NCI-H2227 treated with DMSO at 0.1 percent for 48 hours (cell line): ENCODE results near the gene TRPM3.

ENCODE experiments used
- DNase-seq: peaks from one replicate; lab custom pipeline; 2025; lab: John Stamatoyannopoulos, UW

Gene TRPM3

DNA sequence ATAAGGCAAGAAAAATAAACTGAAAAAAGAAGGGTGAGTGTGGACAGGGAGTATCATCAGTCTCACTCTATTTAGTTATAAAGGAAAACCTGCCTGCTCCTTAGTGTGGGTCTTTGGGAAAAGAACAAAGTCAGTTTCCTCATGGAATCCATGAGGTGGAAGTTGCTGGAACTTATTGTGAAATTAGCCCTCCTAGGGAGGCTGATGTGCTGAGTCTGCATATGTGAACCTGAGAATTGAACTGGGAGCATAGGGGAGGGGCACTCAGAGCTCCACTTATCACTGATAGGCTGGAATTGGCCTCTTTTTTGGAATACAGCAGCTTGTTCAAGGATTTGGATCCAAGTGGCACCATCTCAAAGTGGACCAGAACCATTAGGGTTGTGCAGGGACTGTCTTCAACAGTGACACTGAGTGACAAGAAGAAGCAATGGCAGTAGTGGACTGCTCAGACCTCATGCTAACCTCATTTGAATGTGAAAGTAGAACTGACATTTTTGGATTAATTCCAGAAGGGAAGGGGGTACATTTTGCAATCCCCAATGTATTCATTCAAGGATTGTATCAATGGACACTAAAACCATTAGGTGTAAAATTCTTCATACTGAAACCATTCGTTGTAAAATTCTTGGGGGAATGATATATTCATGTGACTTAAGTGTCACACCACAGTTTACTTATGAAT is 603.4 kb downstream of the TRPM3 start:
- no peak for DNase-seq

DNA sequence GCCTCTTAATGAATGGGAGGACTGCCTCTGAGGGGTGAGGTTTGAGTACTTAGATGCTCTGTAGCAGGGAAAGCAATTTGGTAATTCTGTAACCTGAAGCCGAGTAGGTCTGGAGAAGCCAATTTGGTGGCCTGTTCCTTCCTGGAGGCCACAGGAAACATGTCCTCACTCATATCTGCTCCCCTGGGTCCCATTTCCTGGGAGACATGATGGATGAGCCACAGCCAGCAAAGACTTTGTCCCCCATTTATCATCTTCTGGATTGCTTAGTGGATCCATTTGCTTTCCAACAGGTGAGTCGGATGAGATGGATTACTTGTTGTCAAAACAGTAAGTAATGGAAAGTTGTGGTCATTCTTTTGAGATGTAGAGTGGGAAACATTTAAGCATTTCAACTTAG is 607.1 kb downstream of the TRPM3 start:
- DNase-seq: no peak

DNA sequence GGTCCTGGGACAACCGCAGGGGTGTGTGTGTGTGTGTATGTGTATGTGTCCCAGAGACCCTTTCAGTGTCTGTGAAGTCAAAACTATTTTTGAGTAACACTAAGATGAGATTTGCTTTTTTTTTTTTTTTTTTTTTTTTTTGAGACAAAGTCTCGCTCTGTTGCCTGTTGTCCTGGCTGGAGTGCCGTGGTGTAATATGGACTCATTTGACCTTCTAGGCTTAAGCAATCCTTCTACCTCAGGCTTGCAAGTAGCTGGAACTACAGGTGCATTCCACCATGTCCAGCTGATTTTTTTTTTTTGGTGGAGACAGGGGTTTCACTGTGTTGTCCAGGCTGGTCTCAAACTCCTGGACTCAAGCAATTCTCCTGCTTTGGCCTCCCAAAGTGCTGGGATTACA is 609.6 kb downstream of the TRPM3 start:
- DNase-seq: no peak

DNA sequence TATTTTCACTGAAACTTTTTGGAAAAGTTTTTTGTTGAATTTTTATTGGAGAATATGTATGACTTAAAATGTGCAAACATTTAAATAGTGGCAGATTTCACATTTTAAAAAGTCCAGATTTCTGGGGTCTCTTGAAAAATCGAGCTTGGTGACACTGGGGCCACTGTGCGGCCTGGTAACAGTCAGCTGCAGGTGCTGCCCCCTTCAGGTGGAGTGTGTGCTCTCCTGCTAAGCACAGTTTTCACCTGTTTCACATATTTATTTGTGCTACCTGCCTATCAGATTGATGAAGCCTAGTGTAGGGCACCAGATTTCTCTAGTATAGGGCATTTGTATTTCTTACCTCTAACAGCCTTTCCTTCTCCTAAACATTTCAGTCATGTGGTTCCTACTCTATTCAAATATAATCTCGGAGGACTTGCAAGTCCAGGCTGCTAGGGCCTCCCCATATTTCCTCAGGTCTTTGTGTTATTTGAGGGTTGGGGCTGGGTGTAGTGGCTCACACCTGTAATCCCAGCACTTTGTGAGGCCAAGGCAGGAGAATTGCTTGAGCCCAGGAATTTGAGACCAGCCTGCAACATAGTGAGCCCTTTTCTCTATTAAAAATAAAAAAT is 611.2 kb downstream of the TRPM3 start:
- DNase-seq: no peak

DNA sequence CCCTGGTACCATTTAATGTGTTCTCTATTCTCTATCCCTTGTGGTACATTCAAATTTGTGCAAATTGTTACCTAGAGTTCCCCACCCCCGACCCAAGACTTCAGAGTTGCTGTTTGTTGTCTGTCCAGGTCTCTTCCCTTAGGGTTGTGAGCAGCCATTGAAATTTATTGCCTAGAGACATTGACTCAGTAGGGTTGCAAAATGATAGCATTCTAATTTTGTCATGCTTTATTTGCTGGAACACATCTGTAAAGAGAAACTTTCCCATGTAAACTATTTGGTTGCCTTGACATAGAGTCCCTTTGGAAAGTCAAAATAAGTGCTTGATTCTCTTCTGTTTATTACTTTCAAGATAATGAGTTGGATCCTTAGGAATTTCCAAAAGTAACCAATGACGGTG is 615.3 kb downstream of the TRPM3 start:
- DNase-seq: no peak

DNA sequence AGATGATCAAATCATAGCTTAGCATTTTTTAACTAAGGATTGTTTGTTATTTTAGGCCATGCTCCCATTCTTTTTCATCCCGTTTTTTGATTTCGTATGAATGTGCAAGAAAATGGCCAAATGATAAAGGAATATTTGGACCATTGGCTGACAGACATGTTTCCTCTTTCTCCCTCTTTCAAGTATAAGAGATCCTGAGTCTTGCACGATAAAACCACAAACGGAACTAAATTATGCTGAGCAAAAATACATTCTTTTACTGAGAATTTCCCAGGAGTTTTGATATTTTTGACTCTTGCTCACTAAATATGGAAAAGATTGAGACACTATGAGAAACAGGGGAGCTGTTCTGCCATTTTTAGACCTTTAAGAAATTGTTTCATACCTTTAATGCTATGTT is 616.6 kb downstream of the TRPM3 start:
- DNase-seq: no peak

DNA sequence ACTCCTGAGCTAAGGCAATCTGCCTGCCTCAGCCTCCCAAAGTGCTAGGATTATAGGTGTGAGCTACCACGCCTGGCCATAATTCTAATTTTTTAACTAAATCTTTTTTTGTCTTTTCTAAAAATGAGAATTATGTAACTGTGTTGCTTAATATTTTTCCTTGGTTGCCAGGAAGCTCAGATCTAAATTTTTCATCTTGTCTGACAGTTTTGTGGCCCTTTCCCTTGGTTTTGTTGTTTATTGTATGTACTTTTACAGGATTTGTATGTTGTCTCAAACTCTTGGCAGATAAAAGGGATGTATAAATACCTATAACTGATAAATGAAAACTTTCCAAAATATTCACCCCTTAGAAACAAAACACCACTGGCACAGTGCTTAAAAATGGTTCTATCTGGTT is 618.7 kb downstream of the TRPM3 start:
- DNase-seq: no peak

DNA sequence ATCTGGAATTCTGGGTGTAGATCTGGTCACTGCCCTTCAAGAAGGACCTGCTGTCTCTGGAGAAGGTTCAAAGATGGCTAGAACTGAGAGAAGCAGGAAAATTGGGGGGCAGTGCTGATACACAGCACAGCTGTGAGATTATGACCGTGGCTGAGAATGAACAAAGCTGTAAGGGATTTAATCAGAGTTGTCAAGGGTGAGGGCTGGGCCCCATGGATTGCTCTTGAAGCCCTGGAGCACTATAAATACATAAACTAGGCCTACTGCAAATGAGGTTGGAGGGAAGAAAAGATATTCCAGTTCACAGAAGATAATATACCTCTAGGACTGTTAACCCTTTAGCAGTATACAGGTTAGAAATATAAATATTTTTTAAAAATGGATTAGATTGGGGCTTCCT is 620.6 kb downstream of the TRPM3 start:
- no peak for DNase-seq

DNA sequence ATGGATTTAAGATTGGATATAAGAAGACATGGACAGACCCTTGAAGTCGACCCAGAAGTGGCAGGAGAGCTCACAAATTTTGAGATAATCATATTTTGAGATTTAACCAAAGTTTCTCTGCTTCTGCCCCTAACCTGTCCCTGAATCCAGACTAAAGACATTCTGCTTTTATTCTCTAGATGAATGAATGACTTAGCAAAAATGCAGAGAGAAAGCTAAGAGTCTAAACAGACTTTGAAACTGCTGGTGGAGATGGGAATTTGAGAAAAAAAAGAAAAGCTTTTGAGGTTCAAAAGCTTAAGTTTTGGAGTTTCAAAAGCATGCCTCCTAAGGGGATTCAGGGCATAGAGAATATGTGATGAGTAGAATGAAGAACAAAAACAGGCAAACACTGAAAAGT is 621.8 kb downstream of the TRPM3 start:
- DNase-seq: no peak

DNA sequence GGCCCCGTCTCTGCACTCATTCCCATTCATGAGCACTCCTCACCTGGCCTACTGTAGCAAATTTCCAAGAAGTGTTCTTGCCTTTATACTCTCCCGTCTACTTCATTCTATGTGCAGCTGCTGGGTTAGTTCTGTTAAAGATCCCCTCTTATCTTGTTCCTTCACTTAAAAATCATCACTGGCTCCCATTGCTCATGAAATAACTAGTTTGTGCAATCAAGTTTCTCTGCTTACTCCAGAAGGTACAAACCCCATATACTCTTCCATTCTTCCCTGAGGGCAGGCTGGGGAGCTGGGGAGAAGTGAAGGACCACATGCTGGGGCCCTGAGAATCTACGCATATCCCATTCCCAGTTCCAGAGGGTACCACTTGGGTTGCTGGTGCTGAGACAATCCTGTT is 622.6 kb downstream of the TRPM3 start:
- no peak for DNase-seq

DNA sequence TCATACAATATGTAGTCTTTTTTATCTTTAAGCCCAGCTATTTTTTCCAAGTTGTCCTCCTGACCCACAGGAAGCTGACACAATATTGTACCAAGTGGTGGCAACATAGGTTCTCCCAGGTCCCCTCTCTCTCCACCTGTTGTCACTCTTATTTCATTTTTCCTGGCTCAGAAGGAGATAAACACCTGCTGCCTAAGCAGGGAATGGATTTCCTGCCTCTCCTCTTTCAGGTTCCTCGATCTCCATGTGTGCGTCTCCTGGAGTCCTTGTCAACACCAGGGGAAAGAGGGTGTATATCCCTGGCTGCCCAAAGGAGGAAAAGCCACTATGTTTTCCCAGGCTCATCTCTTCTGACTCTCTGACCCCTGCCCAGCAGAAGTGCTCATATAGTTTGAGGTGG is 625.2 kb downstream of the TRPM3 start:
- no peak for DNase-seq

DNA sequence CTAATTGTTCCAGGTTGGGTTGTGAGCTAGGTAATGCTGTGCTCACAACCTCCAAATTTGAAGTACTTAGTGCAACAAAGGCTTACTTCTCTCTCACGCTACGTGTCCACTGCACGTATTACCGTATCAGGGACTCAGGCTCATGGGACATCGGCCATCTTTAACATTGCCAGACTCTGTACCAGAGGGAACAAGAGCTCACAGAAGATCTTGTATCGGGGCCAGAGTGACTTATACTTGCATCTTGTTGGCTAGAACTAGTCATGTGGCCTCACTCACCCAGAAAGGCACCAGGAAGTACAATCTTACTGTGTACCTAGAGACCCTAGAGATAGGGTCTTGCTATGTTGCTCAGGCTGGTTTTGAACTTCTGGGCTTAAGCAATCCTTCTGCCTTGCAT is 625.9 kb downstream of the TRPM3 start:
- no peak for DNase-seq

DNA sequence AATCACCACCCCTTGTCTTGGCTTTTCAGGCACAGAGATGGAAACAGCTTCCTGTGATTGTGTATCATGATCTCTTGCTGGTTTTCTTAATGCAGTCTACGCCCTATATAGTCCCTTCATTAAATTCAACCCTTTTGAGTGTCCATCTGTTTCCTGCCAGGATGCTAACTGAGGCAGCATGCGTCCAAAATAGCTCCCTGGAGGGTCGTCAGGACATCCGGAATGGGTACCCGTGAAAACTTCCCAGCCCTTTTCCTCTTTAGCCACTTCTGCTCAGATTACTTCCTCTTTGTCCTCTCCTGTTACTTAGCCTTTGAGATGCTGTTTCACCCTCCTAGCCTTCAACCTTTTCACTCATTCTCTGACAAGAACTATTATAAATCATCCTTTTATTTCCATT is 627.2 kb downstream of the TRPM3 start:
- DNase-seq: no peak

DNA sequence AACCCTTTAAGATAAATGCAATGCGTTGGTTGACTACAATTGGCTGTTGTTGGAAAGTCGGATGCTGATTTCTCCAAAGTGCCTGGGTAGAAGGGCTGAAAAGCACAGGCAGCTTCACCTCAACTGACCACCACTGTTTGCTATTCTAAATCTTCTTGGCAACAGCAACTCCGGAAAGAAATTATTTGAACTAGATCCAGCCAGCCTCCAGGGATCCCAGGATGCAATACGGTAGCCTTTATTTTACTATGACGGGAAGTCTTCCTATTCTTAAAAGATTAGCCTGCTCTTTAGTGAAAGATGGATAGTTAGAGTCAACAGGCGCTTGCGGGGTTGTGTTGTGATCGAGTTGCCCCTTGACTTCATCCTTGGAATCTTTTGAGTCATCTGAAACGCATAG is 628.4 kb downstream of the TRPM3 start:
- DNase-seq: no peak

DNA sequence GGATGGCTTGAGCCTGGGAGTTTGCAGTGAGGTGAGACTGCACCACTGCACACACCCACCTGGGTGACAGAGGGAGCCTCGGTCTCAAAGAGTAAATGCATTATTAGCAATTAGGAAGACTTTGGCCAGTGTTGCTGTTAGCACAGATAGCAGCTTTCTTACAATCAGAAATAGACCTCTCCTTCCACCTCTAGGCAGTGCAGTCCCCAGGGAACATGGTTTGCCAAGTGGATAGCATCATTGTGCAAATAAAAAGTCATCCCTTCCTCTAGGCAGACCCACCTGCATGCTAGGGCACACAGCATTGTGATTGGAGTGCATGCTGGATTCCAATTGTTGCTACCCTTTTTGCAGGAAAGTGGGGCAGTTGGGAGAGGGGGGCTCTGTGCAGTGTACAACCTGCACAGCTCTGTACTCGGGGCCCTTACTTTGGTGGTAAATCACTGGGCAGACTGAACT is 629.1 kb downstream of the TRPM3 start:
- no peak for DNase-seq

DNA sequence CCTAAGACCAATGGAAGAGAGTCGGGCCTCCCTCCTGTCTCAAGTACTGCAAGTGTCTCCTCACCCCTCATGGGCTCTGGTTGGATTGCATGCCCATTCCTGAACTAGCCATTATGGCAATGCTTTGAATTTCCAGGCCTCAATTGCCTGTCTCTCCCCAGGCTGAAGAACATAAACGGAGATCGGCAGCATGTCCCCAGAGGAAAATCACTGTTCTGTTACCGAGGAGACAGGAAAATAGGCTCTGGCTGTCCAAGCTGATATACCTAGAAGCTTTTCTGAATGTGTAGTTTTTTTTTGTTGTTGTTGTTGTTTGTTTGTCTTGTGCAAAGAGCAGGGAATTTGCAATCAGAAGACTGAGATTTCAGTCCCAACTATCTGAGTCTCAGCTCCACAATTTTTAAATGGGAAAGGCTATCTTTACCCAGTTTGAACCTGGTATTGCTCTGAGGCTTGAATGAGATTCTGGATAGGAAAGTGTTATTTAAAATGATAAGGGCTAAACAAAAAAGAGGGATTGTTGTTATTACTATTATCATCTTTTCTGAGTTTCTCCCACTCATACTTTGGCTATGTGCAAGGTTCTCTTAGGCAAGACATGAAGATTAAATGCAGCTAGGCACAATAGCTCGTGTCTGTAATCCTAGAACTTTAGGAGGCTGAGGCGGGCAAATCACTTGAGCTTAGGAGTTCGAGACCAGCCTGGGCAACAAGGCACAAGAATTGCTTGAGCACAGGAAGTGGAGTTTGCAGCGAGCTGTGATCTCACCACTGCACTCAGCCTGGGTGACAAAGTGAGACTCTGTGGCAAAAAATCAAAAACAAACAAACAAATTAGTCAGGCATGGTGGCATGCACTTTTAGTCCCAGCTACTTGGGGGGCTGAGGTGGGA is 629.7 kb downstream of the TRPM3 start:
- no peak for DNase-seq

DNA sequence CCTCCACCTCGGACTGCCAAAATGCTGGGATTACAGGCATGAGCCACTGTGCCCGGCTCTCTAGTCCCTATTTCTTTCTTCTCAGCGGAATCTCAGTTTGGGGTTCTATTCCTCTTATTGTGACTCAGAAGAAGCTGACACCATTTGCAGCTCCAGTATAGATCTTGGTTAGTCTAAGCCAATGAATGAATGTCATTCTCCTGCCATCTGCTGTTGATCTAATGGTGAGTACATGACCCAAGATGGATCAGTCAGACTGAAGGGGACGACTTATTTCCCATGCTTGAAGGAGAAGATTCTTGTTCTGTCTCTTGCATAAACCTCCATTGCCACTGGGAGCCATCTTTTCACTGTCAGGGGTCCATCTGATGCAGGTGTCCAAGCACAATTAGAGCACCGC is 630.9 kb downstream of the TRPM3 start:
- no peak for DNase-seq

DNA sequence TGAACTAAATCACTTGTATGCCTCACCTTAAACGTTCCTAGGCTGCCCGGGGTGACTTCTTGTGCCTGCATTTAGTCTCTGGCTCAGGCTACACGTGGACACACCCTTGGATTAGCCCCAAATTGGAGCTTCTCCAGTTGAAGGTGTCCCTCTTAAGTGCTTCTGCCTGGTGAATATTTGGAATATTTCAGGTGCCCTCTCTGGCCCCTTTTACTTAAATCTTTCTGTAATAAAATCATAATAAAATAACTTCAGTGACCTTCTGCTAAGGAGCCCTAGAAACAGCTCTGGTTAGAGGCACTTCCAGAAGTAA is 632.7 kb downstream of the TRPM3 start:
- DNase-seq: no peak

DNA sequence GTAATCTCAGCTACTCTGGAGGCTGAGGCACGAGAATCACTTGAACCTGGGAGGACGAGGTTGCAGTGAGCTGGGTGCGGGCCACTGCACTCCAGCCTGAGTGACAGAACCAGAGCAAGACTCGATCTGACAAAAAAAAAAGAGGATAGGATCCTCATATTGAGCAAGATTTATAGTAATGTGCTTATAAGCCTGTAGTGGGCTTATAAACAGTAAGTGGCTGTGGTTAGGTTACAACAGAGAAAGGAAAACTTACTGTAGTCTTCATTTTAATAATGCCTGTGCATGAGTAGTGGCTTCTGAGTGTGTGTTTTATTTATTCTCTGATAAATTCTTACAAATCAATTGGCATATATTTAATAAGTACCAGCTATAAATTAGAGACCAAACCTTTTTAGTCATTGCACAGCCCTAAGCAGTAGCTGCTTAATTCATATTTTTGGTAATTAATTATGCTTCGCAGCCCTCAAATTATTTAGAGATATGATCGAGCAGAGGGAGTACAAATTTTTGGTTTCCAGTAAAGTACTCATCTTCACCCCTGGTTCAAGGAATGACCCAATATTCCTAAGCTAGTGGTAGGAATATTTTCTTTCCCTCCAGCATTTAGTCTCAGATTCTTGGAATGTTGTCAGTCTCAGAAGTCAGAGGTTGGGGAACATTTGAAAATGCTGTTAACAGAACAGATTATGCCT is 633.2 kb downstream of the TRPM3 start:
- DNase-seq: no peak

DNA sequence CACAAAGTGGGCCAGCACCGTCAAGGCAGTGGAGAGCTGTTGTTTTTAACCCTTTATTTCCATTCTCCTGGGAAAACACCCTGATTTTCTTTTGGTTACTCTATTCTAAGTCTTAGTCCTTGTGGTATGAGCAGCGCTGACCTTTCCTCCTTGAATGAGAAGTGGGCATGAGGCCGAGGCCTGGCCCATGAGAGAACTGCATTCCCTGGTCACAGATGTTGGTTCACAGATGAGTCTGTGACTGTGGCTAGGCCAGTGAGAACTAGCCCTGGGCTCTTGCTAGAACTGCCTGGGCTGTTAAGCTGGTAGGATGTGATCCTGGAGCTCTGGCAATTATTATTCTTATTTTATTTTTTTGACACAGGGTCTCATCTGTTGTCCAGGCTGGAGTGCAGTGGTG is 635.3 kb downstream of the TRPM3 start:
- no peak for DNase-seq

DNA sequence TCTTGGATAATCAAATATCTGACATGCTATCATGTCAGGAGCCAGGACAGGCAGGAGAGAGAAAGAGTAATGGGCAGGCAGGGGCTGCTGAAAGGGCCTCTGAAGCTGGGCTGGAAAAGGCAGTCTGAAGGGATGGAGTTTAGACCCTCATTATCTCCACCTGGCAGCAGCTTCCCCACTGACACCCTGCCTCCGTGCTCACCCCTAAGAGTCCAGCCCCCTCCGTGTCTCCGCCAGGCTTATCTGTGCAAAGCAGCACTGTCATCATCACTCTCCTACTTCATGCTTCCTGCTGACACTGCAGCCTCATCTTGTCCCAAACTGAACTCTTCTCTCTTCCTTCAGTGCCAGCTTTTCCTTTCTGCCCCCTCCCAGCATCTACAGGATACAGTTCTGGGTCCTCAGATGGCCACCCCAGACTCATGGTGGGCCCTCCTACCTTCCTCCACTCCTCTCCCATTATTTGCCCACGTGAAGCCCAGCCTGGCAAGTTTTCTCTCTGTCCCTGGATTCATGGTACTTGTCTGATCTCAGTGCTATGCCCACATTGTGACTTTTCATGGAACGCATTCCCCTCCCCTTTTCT is 636.1 kb downstream of the TRPM3 start:
- no peak for DNase-seq
